GM12872 (cell line): ENCODE measurements around the gene RRAGD.

Experiments used
- CTCF ChIP-seq: IDR thresholded peaks from 3 replicates; pipeline ENCODE4 v1.5.1; 2011; ENCODE audit warnings: low read depth, mild to moderate bottlenecking, low read length, moderate library complexity; ENCODE audit not compliant: insufficient read depth

RRAGD gene

GRCh38 chr6:89433252-89434149 lies 21.4 kb upstream of the RRAGD start:
- no peak for TF ChIP-seq CTCF

GRCh38 chr6:89432875-89433251 lies 20.8 kb upstream of the RRAGD start, which contains the start of gene ANKRD6:
TSS of gene ANKRD6 (plus strand) at chr6:89433152. CDS start at chr6:89566977, 133,825 bp downstream.
- TF ChIP-seq CTCF: peak; percentile 80

- TF ChIP-seq CTCF: no peak
Observed at GRCh38 chr6:89430201-89430962, 18.3 kb upstream of the RRAGD start.

GRCh38 chr6:89416796-89417195 lies 4.7 kb upstream of the RRAGD start:
- no peak for TF ChIP-seq CTCF

GRCh38 chr6:89415185-89415584 lies 3.1 kb upstream of the RRAGD start:
- TF ChIP-seq CTCF: no peak

GRCh38 chr6:89414215-89414614 lies 2.1 kb upstream of the RRAGD start:
- no peak for TF ChIP-seq CTCF

GRCh38 chr6:89413006-89413400 lies 930 bp upstream of the RRAGD start:
- TF ChIP-seq CTCF: no peak
